Measurements from ENCODE around the gene CTNNBL1.
"Not testable (repeated sequence)": the region's sequence is repeated elsewhere in the genome, so short reads cannot be mapped to it uniquely, and the experiment has no call there.

CTNNBL1 gene

DNA sequence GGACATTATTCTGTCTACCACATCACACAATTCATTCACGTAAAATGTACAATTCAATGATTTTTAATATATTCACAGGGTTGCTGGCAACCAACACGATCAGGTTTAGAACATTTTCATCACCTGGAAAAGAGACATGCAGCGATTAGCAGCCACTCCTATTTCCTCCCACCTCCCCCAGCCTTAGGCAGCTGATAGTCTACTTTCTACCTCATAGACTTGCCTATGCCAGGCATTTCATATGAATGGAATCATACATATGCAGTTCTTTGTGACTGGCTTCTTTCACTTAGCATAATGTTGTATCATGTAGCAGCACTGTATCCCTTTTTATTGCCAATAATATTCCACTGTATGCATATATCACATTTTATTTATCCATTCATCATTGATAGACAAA lies 31.5 kb upstream of the CTNNBL1 start:
- no peaks in the 10 kb centered on the region for H3K27me3 ChIP-seq (replicated peaks; ENCODE audit: control insufficient read depth, insufficient read depth, low read length)
- DNase-seq (ENCODE audit: extremely low read depth, insufficient read length), result no peak

DNA sequence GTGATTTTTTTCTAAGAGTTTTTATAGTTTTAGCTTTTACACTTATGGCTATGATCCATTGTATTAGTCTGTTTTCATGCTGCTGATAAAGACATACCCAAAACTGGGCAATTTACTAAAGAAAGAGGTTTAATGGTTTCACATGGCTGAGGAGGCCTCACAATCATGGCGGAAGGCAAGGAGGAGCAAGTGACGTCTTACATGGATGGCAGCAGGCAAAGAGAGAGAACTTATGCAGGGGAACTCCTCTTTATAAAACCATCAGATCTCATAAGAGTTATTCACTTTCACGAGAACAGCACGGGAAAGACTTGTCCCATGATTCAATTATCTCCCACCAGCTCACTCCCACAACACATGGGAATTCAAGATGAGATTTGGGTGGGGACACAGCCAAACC lies 29.2 kb upstream of the CTNNBL1 start:
- H3K27me3 ChIP-seq (replicated peaks; ENCODE audit: control insufficient read depth, insufficient read depth, low read length); H3K4me3 ChIP-seq (replicated peaks; ENCODE audit: low read depth, low read length); DNase-seq (ENCODE audit: extremely low read depth, insufficient read length); H3K36me3 ChIP-seq (ENCODE audit: control insufficient read depth, insufficient read depth, low read length): not testable (repeated sequence)

More for the DNA sequence above, 31.5 kb upstream of the CTNNBL1 start:
- no peaks in the 10 kb centered on the region for H3K36me3 ChIP-seq (ENCODE audit: control insufficient read depth, insufficient read depth, low read length)
- TF ChIP-seq, protein P1, sequence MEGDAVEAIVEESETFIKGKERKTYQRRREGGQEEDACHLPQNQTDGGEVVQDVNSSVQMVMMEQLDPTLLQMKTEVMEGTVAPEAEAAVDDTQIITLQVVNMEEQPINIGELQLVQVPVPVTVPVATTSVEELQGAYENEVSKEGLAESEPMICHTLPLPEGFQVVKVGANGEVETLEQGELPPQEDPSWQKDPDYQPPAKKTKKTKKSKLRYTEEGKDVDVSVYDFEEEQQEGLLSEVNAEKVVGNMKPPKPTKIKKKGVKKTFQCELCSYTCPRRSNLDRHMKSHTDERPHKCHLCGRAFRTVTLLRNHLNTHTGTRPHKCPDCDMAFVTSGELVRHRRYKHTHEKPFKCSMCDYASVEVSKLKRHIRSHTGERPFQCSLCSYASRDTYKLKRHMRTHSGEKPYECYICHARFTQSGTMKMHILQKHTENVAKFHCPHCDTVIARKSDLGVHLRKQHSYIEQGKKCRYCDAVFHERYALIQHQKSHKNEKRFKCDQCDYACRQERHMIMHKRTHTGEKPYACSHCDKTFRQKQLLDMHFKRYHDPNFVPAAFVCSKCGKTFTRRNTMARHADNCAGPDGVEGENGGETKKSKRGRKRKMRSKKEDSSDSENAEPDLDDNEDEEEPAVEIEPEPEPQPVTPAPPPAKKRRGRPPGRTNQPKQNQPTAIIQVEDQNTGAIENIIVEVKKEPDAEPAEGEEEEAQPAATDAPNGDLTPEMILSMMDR (IDR thresholded peaks at IDR 0.05; ENCODE audit: insufficient read depth, low read length, poor library complexity, severe bottlenecking), result no peak
- no peak overlapping the region for H3K4me3 ChIP-seq (replicated peaks; ENCODE audit: low read depth, low read length)

- no peak overlapping the region for H3K4me3 ChIP-seq (replicated peaks; ENCODE audit: low read depth, low read length)
- no peak for DNase-seq (ENCODE audit: extremely low read depth, insufficient read length)
- H3K36me3 ChIP-seq (ENCODE audit: control insufficient read depth, insufficient read depth, low read length), result no peaks in the 10 kb centered on the region
- H3K27me3 ChIP-seq (replicated peaks; ENCODE audit: control insufficient read depth, insufficient read depth, low read length), result no peaks in the 10 kb centered on the region
- TF ChIP-seq, protein P1 (IDR thresholded peaks at IDR 0.05; ENCODE audit: insufficient read depth, low read length, poor library complexity, severe bottlenecking), result no peak
Measured at GRCh38 chr20:37668166-37668565, 25.7 kb upstream of the CTNNBL1 start.

DNA sequence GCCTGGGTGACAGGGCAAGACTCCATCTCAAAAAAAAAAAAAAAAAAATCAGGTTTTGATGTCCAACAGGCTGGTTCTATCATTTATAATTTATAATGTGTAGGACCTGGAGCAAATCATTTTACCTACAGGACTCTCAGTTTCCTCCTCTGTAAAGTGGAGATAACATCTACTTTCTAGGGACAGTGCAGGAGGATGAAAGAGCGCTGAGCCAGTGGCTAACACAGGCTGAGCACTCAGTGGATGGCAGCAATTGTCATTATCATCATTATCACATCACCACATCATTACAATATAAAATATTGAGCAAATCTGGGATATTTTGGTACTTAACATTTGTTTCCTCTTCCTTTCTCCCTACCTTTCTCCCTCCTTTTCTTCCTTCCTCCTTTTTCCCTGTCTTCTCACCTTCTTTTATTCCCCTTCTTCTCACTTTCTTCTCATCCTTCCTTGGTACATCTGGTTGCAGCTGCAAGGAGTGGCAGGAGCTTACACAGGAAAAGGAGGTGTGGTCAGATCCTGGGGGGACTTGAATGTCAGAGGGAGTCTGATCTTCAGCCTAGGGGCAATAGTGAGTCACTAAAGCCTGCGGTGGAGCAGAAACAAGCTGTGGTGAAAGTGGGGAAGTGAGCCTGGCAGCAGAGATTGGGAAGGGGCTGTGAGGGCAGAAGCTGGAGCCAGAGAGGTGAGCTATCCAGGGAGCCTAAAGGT lies 24.6 kb upstream of the CTNNBL1 start:
- no peaks in the 10 kb centered on the region for H3K36me3 ChIP-seq (ENCODE audit: control insufficient read depth, insufficient read depth, low read length)
- no peak overlapping the region for H3K4me3 ChIP-seq (replicated peaks; ENCODE audit: low read depth, low read length)
- H3K27me3 ChIP-seq (replicated peaks; ENCODE audit: control insufficient read depth, insufficient read depth, low read length), result peaks cover under 1% of the 10 kb centered on the region; the same call in 1 of the 2 replicates
- DNase-seq (ENCODE audit: extremely low read depth, insufficient read length), result no peak
- TF ChIP-seq, protein P1 (IDR thresholded peaks at IDR 0.05; ENCODE audit: insufficient read depth, low read length, poor library complexity, severe bottlenecking), result no peak

GRCh38 chr20:37669773-37670236 lies 24.0 kb upstream of the CTNNBL1 start:
- Histone ChIP-seq H3K4me3 (replicated peaks; ENCODE audit: low read depth, low read length) (no peak overlapping the region), H3K27me3 (replicated peaks; ENCODE audit: control insufficient read depth, insufficient read depth, low read length) (peaks cover 2% of the 10 kb centered on the region; the same call in 1 of the 2 replicates), H3K36me3 (ENCODE audit: control insufficient read depth, insufficient read depth, low read length) (no peaks in the 10 kb centered on the region)
- no peak for DNase-seq (ENCODE audit: extremely low read depth, insufficient read length)
- TF ChIP-seq, protein P1 (IDR thresholded peaks at IDR 0.05; ENCODE audit: insufficient read depth, low read length, poor library complexity, severe bottlenecking), result no peak

DNA sequence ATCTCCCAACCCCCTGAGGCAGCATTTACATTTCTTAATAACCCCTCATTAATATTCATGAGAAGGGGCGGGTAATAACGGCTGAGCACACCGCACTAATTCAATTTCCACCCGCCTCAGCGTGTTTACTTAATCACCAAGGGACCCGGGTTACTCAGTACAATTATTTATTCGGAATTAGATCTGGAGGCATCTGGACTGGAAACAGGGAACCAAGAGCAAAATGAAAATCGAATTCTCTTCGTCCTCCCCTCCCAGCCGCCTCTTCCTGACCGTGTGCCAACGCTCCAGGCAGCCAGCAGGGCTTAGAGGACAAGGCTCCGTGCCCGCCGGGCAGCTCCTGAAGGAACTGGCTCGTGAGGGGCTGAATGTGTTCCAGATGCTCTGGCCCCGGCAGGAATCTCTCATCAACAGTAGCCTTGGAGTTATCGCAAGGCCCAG lies 23.5 kb upstream of the CTNNBL1 start:
- no peak for DNase-seq (ENCODE audit: extremely low read depth, insufficient read length)
- no peaks in the 10 kb centered on the region for H3K36me3 ChIP-seq (ENCODE audit: control insufficient read depth, insufficient read depth, low read length)
- H3K4me3 ChIP-seq (replicated peaks; ENCODE audit: low read depth, low read length), result no peak overlapping the region
- peaks cover 2% of the 10 kb centered on the region; the same call in 1 of the 2 replicates for H3K27me3 ChIP-seq (replicated peaks; ENCODE audit: control insufficient read depth, insufficient read depth, low read length)
- TF ChIP-seq, protein P1 (IDR thresholded peaks at IDR 0.05; ENCODE audit: insufficient read depth, low read length, poor library complexity, severe bottlenecking), result no peak

All from GM06990 (cell line).